Psoas muscle (tissue), 8 donors: ENCODE results near the gene UCKL1. TPM values are rescaled to one million over a fixed set of nuclear protein-coding genes. Genes with fewer than 3 reads are reported as not detected.
"Not testable (repeated sequence)": the region's sequence is repeated elsewhere in the genome, so short reads cannot be mapped to it uniquely, and the experiment has no call there.

Source experiments
- ATAC-seq, 4 donors: fragments of 200-7000 bp; cut with Tn5 transposase; one replicate each; pipeline ENCODE4 v1.9.1; 2020; ENCODE audit warnings: moderate library complexity in 3 of 4, mild to moderate bottlenecking in 2 of 4
- DNase-seq, 2 donors: peaks; one replicate each; pipeline ENCODE4 v3.0.0-alpha.2; 2020
- H3K27ac ChIP-seq: fragments of 200-600 bp; one replicate; pipeline ENCODE4 v1.8.0; 2022
- H3K27me3 ChIP-seq, 3 donors: fragments of 200-600 bp in 1 of 3; one replicate each; pipeline versions ENCODE4 v1.6.1 to v1.8.0; 2013 to 2022; ENCODE audit warnings: low read length in 2 of 3, mild to moderate bottlenecking in 2 of 3, moderate library complexity in 1 of 3; ENCODE audit not compliant: insufficient read depth in 3 of 3
- H3K36me3 ChIP-seq, 2 donors: fragments of 200-600 bp in 1 of 2; one replicate each; pipeline versions ENCODE4 v1.6.1 to v1.8.0; 2013 to 2022; ENCODE audit warnings: low read depth in 1 of 2, mild to moderate bottlenecking in 1 of 2, moderate library complexity in 1 of 2; ENCODE audit not compliant: insufficient read depth in 1 of 2
- H3K4me1 ChIP-seq: fragments of 200-600 bp; one replicate; pipeline ENCODE4 v1.8.0; 2022
- H3K4me3 ChIP-seq: fragments of 200-600 bp; one replicate; pipeline ENCODE4 v1.8.0; 2022; ENCODE audit warnings: mild to moderate bottlenecking
- H3K9me3 ChIP-seq: fragments of 200-600 bp; one replicate; pipeline ENCODE4 v1.8.0; 2022
- CTCF ChIP-seq: fragments of 200-600 bp; IDR thresholded peaks from one replicate; pipeline ENCODE4 v1.8.0; 2022; ENCODE audit warnings: antibody characterized with exemption
- WGBS, 3 donors: extraction: QIAGEN DNeasy Blood & Tissue Kit; methylation state at CpG; one replicate each; pipeline versions ENCODE4 v1.1.6 to v1.1.7; 2013; 5-methylcytosine and 5-hydroxymethylcytosine counted together
- intact Hi-C, 2 donors: fragments of 100-400 bp; cut with DNase I; formaldehyde crosslinking; loops; one replicate each; pipeline versions ENCODE4 v1.11.0 to v1.14.2; 2022
- polyA plus RNA-seq, 3 donors: library from polyadenylated mRNA; stranded (reverse); fragments of 200-250 nt; gene quantifications; one replicate each; pipeline ENCODE4 v1.2.3, GENCODE V29; 2013
- total RNA-seq, 4 donors: library from RNA; stranded (reverse); fragmentation: NEBNext Ultra II Directional in 2 of 4; extraction: Animal tissue kit (Norgen Biotek cat#: 25700) in 2 of 4; gene quantifications; one replicate each; pipeline versions ENCODE4 v1.2.1 to v1.2.4, GENCODE V29; 2021 to 2023
- donor health status: healthy with polysubstance abuse.
- donor health status: DM: no; HTN: no; CAD: no; lungs with moderate emphysema.
- donor health status: Bipolar disorder and iron deficiency.
- donor health status: healthy.
- donor health status: DM: yes; HTN: yes; CAD: no.
- donor health status: DM: no; HTN: no; CAD: no.
- donor health status: DM: no; HTN: no; CAD: no.
- donor health status: DM: yes; HTN: yes; CAD: no.

Gene UCKL1
- total and polyA plus RNA-seq, 7 donors: 22.9 to 42.4 (median 36.9) TPM

GRCh38 chr20:63917811-63918210, 38.4 kb downstream of the UCKL1 start:
- TF ChIP-seq CTCF: no peak
- no peak overlapping the region for H3K4me3 ChIP-seq
- 87 to 92% (median 88%) methylated on average over 11 of the region's 11 CpGs for WGBS, 3 donors
- intact Hi-C loops: no loop called here
- peak in 3 of 4 donors; percentile 46 to 63 (median 59) for ATAC-seq
- peaks cover 2 to 21% of the 10 kb centered on the region in 2 donors for H3K36me3 ChIP-seq
- no peaks in the 10 kb centered on the region for H3K4me1 ChIP-seq
- H3K27ac ChIP-seq: no peak overlapping the region
- H3K27me3 ChIP-seq: no peaks in the 10 kb centered on the region
- no peak for DNase-seq
- no peaks in the 10 kb centered on the region for H3K9me3 ChIP-seq

- WGBS, 3 donors: 95 to 97% (median 97%) methylated on average over 8 of the region's 8 CpGs
- intact Hi-C loops, H3K27ac ChIP-seq, H3K4me1 ChIP-seq, H3K4me3 ChIP-seq, H3K9me3 ChIP-seq, DNase-seq, H3K27me3 ChIP-seq, ATAC-seq: not testable (repeated sequence)
- H3K36me3 ChIP-seq: peaks cover 0 to 21% of the 10 kb centered on the region in 2 donors
These were observed 39.8 kb downstream of the UCKL1 start for GRCh38 chr20:63916371-63916939.

GRCh38 chr20:63915471-63915870, 40.7 kb downstream of the UCKL1 start:
- H3K27ac ChIP-seq: no peak overlapping the region
- no peak for DNase-seq

DNA sequence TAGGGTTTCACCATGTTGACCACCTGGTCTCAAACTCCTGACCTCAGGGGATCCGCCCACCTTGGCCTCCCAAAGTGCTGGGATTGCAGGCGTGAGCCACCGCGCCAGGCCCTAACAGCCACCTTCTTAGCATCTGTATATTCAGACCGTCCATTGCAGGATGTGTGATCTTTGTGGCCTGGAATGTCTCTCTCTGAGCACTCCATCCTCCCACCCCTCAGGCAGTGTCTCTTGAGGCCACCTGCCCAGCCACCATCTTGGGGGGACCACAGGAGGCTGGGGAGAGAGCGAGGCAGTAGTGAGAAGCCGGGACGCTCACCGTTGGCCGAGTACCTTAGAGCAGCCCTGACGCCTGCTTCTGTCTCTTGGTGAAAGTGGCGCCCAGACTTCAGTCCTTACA, 42.4 kb downstream of the UCKL1 start:
- no peak for TF ChIP-seq CTCF
- no peaks in the 10 kb centered on the region for H3K27me3 ChIP-seq
- intact Hi-C loops: no loop called here
- WGBS, 3 donors: 94 to 96% (median 96%) methylated on average over 12 of the region's 12 CpGs
- no peak overlapping the region for H3K27ac ChIP-seq
- H3K4me1 ChIP-seq: no peaks in the 10 kb centered on the region
- no peak for DNase-seq
- peaks cover 2 to 8% of the 10 kb centered on the region in 2 donors for H3K36me3 ChIP-seq
- no peaks in the 10 kb centered on the region for H3K9me3 ChIP-seq
- no peak for ATAC-seq
- no peak overlapping the region for H3K4me3 ChIP-seq

More at GRCh38 chr20:63915471-63915870, 40.7 kb downstream of the UCKL1 start:
- H3K4me1 ChIP-seq: no peaks in the 10 kb centered on the region
- ATAC-seq: peak in 3 of 4 donors; percentile 48 to 64 (median 60)
- H3K9me3 ChIP-seq: no peaks in the 10 kb centered on the region
- H3K4me3 ChIP-seq: no peak overlapping the region
- no peak for TF ChIP-seq CTCF
- peaks cover 0 to 17% of the 10 kb centered on the region in 2 donors for H3K36me3 ChIP-seq
- WGBS, 3 donors: 74 to 87% (median 78%) methylated on average over 6 of the region's 6 CpGs
- no peaks in the 10 kb centered on the region for H3K27me3 ChIP-seq
- intact Hi-C loops: no loop called here

DNA sequence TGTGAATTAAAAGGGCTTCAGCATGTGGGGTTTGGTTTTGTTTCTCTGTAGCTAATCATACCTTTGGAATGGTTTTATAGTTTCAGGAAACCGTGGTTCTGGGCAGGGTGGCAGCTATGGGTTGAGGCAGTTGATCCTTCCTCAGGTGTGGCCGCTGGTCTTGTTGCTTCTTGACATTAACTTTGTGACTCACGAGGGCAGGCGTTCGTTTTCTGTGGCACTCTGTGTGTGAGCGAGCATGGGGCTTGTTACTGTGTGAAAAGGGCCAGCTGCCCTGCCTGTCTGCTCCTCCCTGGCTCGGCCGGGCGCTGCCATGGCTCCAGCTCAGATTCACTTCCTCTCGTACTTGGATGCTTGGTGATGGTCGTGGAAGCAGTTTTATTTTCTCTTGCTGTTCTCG, 45.0 kb downstream of the UCKL1 start:
- Histone ChIP-seq H3K27me3 (no peaks in the 10 kb centered on the region), H3K4me3 (no peak overlapping the region), H3K27ac (peak overlapping the region; percentile 59), H3K4me1 (no peaks in the 10 kb centered on the region), H3K36me3 (peaks cover 0 to 2% of the 10 kb centered on the region in 2 donors), H3K9me3 (no peaks in the 10 kb centered on the region)
- DNase-seq (peak in 1 of 2 donors; percentile 38), ATAC-seq (peak; percentile 72 to 85 (median 76))
- intact Hi-C loops: no loop called here
- WGBS, 3 donors: 23 to 42% (median 27%) methylated on average over 12 of the region's 12 CpGs
- no peak for TF ChIP-seq CTCF
